HEK293 (cell line): ENCODE data around the gene IFI6.

ENCODE experiments used
- MEIS1 ChIP-seq: sonication (generic); formaldehyde crosslinking; IDR thresholded peaks from 2 replicates; pipeline ENCODE4 v1.8.1; 2022; ENCODE audit warnings: missing genetic modification reagents, mild to moderate bottlenecking, borderline replicate concordance
- MYNN ChIP-seq: fragments of 450-650 bp; formaldehyde crosslinking; IDR thresholded peaks from 2 replicates; pipeline ENCODE4 v1.5.1; 2016; ENCODE audit warnings: missing biosample characterization, missing genetic modification characterization, borderline replicate concordance
- SP3 ChIP-seq: fragments of 450-650 bp; formaldehyde crosslinking; IDR thresholded peaks from 2 replicates; pipeline ENCODE4 v1.5.1; 2016; ENCODE audit warnings: missing biosample characterization, missing genetic modification characterization
- YY2 ChIP-seq: fragments of 450-650 bp; formaldehyde crosslinking; IDR thresholded peaks from 2 replicates; pipeline ENCODE4 v1.5.1; 2016; ENCODE audit warnings: missing biosample characterization, missing genetic modification characterization
- ZBTB1 ChIP-seq: fragments of 450-650 bp; formaldehyde crosslinking; IDR thresholded peaks from 2 replicates; pipeline ENCODE4 v1.5.1; 2016; ENCODE audit warnings: missing biosample characterization, missing genetic modification characterization
- ZBTB20 ChIP-seq: fragments of 450-650 bp; formaldehyde crosslinking; IDR thresholded peaks from 2 replicates; pipeline ENCODE4 v1.5.1; 2016; ENCODE audit warnings: missing biosample characterization, missing genetic modification characterization
- ZBTB26 ChIP-seq: fragments of 450-650 bp; formaldehyde crosslinking; optimal IDR thresholded peaks from 2 replicates; pipeline ENCODE3; 2016; ENCODE audit warnings: missing biosample characterization, mild to moderate bottlenecking, missing genetic modification characterization
- ZBTB6 ChIP-seq: fragments of 450-650 bp; formaldehyde crosslinking; IDR thresholded peaks from 2 replicates; pipeline ENCODE4 v1.5.1; 2017; ENCODE audit warnings: missing biosample characterization, missing genetic modification characterization
- ZNF10 ChIP-seq: fragments of 450-650 bp; formaldehyde crosslinking; IDR thresholded peaks from 2 replicates; pipeline ENCODE4 v1.5.1; 2017; ENCODE audit warnings: missing biosample characterization, missing genetic modification characterization
- ZNF138 ChIP-seq: fragments of 450-650 bp; formaldehyde crosslinking; IDR thresholded peaks from 2 replicates; pipeline ENCODE4 v1.5.1; 2016; ENCODE audit warnings: missing biosample characterization, missing genetic modification characterization, borderline replicate concordance
- ZNF140 ChIP-seq: fragments of 450-650 bp; formaldehyde crosslinking; IDR thresholded peaks from 2 replicates; pipeline ENCODE4 v1.5.1; 2016; ENCODE audit warnings: missing biosample characterization, missing genetic modification characterization
- ZNF148 ChIP-seq: fragments of 450-650 bp; formaldehyde crosslinking; IDR thresholded peaks from 2 replicates; pipeline ENCODE4 v1.5.0; 2017; ENCODE audit warnings: missing biosample characterization, missing genetic modification characterization, borderline replicate concordance
- ZNF157 ChIP-seq: fragments of 450-650 bp; formaldehyde crosslinking; IDR thresholded peaks from 2 replicates; pipeline ENCODE4 v1.5.1; 2016; ENCODE audit warnings: missing biosample characterization, missing genetic modification characterization
- ZNF324 ChIP-seq: fragments of 450-650 bp; formaldehyde crosslinking; IDR thresholded peaks from 2 replicates; pipeline ENCODE4 v1.5.1; 2016; ENCODE audit warnings: missing biosample characterization, missing genetic modification characterization
- ZNF416 ChIP-seq: fragments of 450-650 bp; formaldehyde crosslinking; IDR thresholded peaks from 2 replicates; pipeline ENCODE4 v1.5.1; 2016; ENCODE audit warnings: missing biosample characterization, missing genetic modification characterization
- ZNF501 ChIP-seq: fragments of 450-650 bp; formaldehyde crosslinking; IDR thresholded peaks from 2 replicates; pipeline ENCODE4 v1.5.1; 2016; ENCODE audit warnings: missing biosample characterization, missing genetic modification characterization
- ZNF513 ChIP-seq: fragments of 450-650 bp; IDR thresholded peaks from 2 replicates; pipeline ENCODE4 v1.5.1; 2018; ENCODE audit warnings: missing biosample characterization, missing genetic modification characterization
- ZNF521 ChIP-seq: fragments of 450-650 bp; formaldehyde crosslinking; IDR thresholded peaks from 2 replicates; pipeline ENCODE4 v1.5.1; 2017; ENCODE audit warnings: missing biosample characterization, mild to moderate bottlenecking, missing genetic modification characterization
- ZNF548 ChIP-seq: fragments of 450-650 bp; formaldehyde crosslinking; IDR thresholded peaks from 2 replicates; pipeline ENCODE4 v1.5.1; 2016; ENCODE audit warnings: missing biosample characterization, missing genetic modification characterization
- ZNF558 ChIP-seq: fragments of 450-650 bp; formaldehyde crosslinking; IDR thresholded peaks from 2 replicates; pipeline ENCODE4 v1.5.1; 2016; ENCODE audit warnings: missing biosample characterization, missing genetic modification characterization
- ZNF600 ChIP-seq: fragments of 450-650 bp; formaldehyde crosslinking; IDR thresholded peaks from 2 replicates; pipeline ENCODE4 v1.5.1; 2016; ENCODE audit warnings: missing biosample characterization, missing genetic modification characterization
- ZNF747 ChIP-seq: fragments of 450-650 bp; formaldehyde crosslinking; IDR thresholded peaks from 2 replicates; pipeline ENCODE4 v1.5.1; 2016; ENCODE audit warnings: missing biosample characterization, missing genetic modification characterization
- ZSCAN30 ChIP-seq: fragments of 450-650 bp; IDR thresholded peaks from 2 replicates; pipeline ENCODE4 v1.5.1; 2018; ENCODE audit warnings: missing biosample characterization, mild to moderate bottlenecking, missing genetic modification characterization, moderate library complexity
- TF ChIP-seq, protein P1 (sequence below): fragments of 450-650 bp; formaldehyde crosslinking; IDR thresholded peaks from 2 replicates; pipeline ENCODE4 v1.5.1; 2016; ENCODE audit warnings: missing biosample characterization, missing genetic modification characterization
- TF ChIP-seq, protein P2 (sequence below): fragments of 450-650 bp; formaldehyde crosslinking; IDR thresholded peaks from 2 replicates; pipeline ENCODE4 v1.5.1; 2017; ENCODE audit warnings: missing biosample characterization, mild to moderate bottlenecking, missing genetic modification characterization, moderate library complexity
- TF ChIP-seq, protein P3 (sequence below): fragments of 450-650 bp; formaldehyde crosslinking; IDR thresholded peaks from 2 replicates; pipeline ENCODE4; 2016; ENCODE audit warnings: missing biosample characterization, missing genetic modification characterization

The IFI6 gene

GRCh38 chr1:27668808-27669723 is 2.9 kb downstream of the IFI6 start (continued):
- TF ChIP-seq, protein P1, sequence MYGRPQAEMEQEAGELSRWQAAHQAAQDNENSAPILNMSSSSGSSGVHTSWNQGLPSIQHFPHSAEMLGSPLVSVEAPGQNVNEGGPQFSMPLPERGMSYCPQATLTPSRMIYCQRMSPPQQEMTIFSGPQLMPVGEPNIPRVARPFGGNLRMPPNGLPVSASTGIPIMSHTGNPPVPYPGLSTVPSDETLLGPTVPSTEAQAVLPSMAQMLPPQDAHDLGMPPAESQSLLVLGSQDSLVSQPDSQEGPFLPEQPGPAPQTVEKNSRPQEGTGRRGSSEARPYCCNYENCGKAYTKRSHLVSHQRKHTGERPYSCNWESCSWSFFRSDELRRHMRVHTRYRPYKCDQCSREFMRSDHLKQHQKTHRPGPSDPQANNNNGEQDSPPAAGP (tag by site-specific recombination) = peak; percentile 20; the same call in 1 of the 2 replicates
- no peak for TF ChIP-seq ZNF324 (tag by site-specific recombination)
- no peak for TF ChIP-seq ZNF521
- no peak for TF ChIP-seq ZNF501 (tag by site-specific recombination)
- TF ChIP-seq ZNF157 (tag by site-specific recombination) = no peak
- no peak for TF ChIP-seq ZNF10 (tag by site-specific recombination)
- no peak for TF ChIP-seq SP3 (tag by site-specific recombination)
- TF ChIP-seq ZNF513 (tag by site-specific recombination) = no peak
- TF ChIP-seq ZNF416 (tag by site-specific recombination) = no peak
- TF ChIP-seq ZBTB6 (tag by site-specific recombination) = no peak
- TF ChIP-seq ZNF747 (tag by site-specific recombination) = no peak
- no peak for TF ChIP-seq ZNF548 (tag by site-specific recombination)
- no peak for TF ChIP-seq MYNN (tag by site-specific recombination)
- TF ChIP-seq, protein P2, sequence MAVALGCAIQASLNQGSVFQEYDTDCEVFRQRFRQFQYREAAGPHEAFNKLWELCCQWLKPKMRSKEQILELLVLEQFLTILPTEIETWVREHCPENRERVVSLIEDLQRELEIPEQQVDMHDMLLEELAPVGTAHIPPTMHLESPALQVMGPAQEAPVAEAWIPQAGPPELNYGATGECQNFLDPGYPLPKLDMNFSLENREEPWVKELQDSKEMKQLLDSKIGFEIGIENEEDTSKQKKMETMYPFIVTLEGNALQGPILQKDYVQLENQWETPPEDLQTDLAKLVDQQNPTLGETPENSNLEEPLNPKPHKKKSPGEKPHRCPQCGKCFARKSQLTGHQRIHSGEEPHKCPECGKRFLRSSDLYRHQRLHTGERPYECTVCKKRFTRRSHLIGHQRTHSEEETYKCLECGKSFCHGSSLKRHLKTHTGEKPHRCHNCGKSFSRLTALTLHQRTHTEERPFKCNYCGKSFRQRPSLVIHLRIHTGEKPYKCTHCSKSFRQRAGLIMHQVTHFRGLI (tag by site-specific recombination) = no peak
- TF ChIP-seq, protein P3, sequence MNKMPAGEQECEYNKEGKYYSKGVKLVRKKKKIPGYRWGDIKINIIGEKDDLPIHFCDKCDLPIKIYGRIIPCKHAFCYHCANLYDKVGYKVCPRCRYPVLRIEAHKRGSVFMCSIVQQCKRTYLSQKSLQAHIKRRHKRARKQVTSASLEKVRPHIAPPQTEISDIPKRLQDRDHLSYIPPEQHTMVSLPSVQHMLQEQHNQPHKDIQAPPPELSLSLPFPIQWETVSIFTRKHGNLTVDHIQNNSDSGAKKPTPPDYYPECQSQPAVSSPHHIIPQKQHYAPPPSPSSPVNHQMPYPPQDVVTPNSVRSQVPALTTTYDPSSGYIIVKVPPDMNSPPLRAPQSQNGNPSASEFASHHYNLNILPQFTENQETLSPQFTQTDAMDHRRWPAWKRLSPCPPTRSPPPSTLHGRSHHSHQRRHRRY (tag by site-specific recombination) = no peak
- peak; percentile 27; the same call in 1 of the 2 replicates for TF ChIP-seq ZSCAN30
- TF ChIP-seq ZNF138 (tag by site-specific recombination) = no peak
- peak; percentile 16 for TF ChIP-seq ZBTB26 (tag by site-specific recombination)
- no peak for TF ChIP-seq ZNF148 (tag by site-specific recombination)
- TF ChIP-seq MEIS1 (CRISPR knock-in tag) = no peak
- TF ChIP-seq ZNF140 = no peak
- TF ChIP-seq ZNF600 = 0 out of 2 replicates have a peak, but pooled peaks have one; percentile 61
- TF ChIP-seq ZNF558 = no peak
- TF ChIP-seq ZBTB1 (tag by site-specific recombination) = no peak
- TF ChIP-seq ZBTB20 = no peak
- no peak for TF ChIP-seq YY2
